MG63 (cell line): ENCODE data around the gene MMP17. TPM values are rescaled to one million over a fixed set of nuclear protein-coding genes. Genes with fewer than 3 reads are reported as not detected.
"Not testable (repeated sequence)": the region's sequence is repeated elsewhere in the genome, so short reads cannot be mapped to it uniquely, and the experiment has no call there.

Experiments used
- DNase-seq: peaks from one replicate; pipeline ENCODE4 v3.0.0-alpha.2; 2020
- H3K27me3 ChIP-seq: fragments of 250-450 bp; sonication (Bioruptor Pico); 2 replicates; pipeline ENCODE4 v1.5.1; 2020; ENCODE audit warnings: mild to moderate bottlenecking, moderate library complexity
- H3K36me3 ChIP-seq: fragments of 250-450 bp; sonication (Bioruptor Pico); 2 replicates; pipeline ENCODE4 v1.5.1; 2020; ENCODE audit warnings: mild to moderate bottlenecking, moderate library complexity
- H3K4me3 ChIP-seq: fragments of 250-450 bp; sonication (Bioruptor Pico); 2 replicates; pipeline ENCODE4 v1.5.1; 2020; ENCODE audit warnings: mild to moderate bottlenecking, moderate library complexity
- H3K9me3 ChIP-seq: fragments of 250-450 bp; sonication (Bioruptor Pico); 2 replicates; pipeline ENCODE4 v1.5.1; 2020; ENCODE audit warnings: mild to moderate bottlenecking, moderate library complexity
- total RNA-seq: library from RNA; depleted of rRNA; stranded (reverse); fragments of >200 nt; shearing (Covaris generic); gene quantifications from 2 replicates; pipeline ENCODE4 v1.2.3, GENCODE V29; 2014; ENCODE audit warnings: low replicate concordance

The MMP17 gene
- total RNA-seq, 1 experiment from 2014 or later, result 10.8 TPM

DNA sequence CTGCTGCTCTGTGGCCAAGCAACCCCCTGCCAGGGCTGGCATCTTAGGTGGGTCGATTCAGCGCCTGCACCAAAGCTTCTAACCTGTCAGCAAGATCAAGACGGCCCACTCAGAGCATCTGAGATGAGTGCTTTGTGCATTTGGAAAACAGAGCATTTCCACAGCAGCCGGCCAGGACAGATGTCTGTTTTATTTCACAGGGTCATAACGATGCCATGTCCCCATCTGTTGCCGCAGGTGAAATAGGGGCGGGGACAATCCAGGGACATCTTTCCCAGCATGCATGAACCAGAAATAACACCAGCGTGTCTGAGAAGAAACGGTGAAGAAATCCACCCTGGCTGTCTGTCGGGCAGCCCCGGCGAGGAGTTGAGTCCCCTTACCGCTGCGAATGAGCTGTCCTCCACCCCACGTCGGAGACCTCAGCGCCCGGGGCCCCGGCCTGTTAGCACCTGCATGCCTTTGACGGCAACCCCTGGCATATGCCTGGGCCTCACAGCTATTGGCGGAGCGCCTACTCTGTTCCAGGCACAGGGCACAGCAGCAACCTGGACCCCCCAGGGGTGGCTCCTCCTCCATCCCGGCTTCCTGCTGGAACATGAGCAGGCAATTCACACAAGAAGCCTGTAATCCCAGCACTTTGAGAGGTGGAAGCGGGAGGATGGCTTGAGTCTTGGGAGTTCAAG lies 35.7 kb downstream of the MMP17 start:
- Histone ChIP-seq H3K36me3 (no peaks in the 10 kb centered on the region), H3K4me3 (no peak overlapping the region), H3K27me3 (no peaks in the 10 kb centered on the region), H3K9me3 (no peaks in the 10 kb centered on the region)
- DNase-seq, result no peak

DNA sequence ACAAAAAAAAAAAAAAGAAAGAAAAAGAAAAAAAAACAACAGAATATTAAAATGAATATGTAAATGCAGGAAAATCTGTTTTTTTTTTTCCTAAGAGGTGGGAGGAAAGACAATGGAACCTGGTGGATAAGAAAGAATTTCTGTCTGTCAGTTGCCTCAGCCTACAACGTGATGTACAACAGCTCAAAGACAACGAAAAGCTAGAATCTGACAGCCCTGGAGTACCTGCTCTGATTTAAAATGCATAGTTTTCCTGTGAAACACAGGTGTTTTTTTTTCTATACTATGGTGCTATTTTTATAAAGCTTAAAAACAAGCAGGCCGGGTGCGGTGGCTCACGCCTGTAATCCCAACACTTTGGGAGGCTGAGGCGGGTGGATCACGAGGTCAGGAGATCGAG lies 36.3 kb downstream of the MMP17 start:
- Histone ChIP-seq H3K4me3 (no peak overlapping the region), H3K36me3 (no peaks in the 10 kb centered on the region), H3K9me3 (no peaks in the 10 kb centered on the region), H3K27me3 (no peaks in the 10 kb centered on the region)
- no peak for DNase-seq

DNA sequence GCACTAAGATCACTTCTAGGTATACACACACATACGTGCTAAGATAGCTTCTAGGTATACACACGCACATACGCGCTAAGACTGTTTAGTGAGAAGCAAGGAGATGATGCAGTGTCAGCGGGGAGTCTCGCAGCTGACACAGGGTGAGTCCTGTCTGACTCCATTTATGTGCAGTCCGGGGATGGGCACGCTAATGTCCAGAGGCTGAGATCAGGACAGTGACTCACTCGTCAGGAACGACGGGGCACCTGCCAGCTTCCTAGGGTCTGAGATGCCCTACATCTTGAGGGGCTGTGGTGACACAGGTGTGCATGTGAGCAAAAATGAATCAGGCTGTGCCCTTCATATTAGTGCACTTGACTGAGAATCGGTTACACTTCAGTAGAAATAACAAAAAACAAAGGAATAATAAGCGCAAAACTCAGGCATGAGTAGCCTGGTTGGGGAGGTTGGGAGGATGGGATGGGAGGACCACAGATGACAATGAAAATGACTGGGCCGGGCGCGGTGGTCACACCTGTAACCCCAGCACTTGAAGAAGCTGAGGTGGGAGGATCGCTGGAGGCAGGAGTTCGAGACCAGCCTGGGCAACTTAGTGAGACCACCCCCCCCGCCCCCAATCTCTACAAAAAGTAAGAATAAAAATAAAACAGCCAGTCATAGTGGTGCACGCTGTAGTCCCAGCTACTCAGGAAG lies 37.1 kb downstream of the MMP17 start:
- Histone ChIP-seq H3K9me3 (no peaks in the 10 kb centered on the region), H3K27me3 (no peaks in the 10 kb centered on the region), H3K4me3 (no peak overlapping the region), H3K36me3 (no peaks in the 10 kb centered on the region)
- peak; percentile 90 for DNase-seq

DNA sequence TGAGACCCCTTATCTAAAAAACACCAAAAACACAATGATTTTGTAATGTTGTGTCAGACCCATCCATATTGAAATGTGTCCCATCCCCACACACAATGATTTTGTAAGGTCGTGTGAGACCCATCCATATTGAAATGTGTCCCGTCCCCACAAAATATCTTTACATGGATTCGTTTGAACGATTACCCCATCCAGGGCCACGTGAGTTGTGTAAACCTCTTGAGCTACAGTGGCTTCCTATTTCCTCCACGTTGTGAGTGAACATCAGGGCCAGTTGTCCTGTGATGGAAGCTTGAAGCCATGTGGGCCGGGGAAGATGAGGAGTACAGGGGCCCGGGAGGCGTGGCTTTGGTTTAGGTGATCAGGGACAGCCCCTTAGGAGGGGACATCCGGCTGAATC lies 39.3 kb downstream of the MMP17 start:
- DNase-seq, result no peak
- Histone ChIP-seq H3K4me3 (no peak overlapping the region), H3K27me3 (no peaks in the 10 kb centered on the region), H3K9me3 (no peaks in the 10 kb centered on the region), H3K36me3 (no peaks in the 10 kb centered on the region)

DNA sequence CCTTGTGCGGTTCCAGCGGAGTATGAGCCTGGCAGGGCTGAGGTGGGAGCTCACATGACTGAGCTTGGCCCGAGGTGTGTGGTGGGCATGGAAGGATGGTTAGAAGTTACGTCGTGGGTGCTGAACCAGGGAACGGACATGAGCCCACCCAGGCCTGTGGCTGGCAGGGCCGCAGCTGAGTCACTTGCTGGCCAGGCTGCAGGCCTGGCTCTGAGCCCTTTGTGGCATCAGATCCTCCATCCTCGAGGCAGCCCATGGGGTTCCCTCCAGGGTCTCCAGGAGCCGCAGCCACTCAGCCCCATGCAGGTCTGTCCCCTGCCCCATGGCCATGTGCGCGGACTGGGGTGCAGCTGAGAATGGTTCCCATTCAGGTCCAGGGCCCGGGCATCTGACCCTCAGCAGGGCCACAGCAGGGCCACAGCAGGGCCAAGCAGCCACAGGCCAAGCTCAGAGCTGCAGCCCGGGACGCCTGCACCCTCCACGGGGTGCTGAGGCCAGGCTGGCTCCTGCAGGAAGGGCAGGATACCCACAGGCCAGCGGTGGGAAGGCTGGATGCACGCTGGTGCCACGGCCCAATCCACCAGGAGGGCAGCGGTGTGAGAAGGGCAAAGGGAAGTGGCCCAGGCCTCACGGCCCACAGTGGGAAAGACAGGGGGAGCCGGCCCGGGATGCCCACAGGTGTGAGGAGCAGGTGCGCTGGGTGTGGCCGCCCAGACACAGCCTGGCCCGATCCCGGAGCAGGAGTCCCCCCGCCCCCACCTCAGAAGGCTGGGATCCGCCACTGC lies 39.9 kb downstream of the MMP17 start:
- Histone ChIP-seq H3K27me3 (no peaks in the 10 kb centered on the region), H3K36me3 (no peaks in the 10 kb centered on the region), H3K4me3 (no peak overlapping the region), H3K9me3 (no peaks in the 10 kb centered on the region)
- peak; percentile 83 for DNase-seq

DNA sequence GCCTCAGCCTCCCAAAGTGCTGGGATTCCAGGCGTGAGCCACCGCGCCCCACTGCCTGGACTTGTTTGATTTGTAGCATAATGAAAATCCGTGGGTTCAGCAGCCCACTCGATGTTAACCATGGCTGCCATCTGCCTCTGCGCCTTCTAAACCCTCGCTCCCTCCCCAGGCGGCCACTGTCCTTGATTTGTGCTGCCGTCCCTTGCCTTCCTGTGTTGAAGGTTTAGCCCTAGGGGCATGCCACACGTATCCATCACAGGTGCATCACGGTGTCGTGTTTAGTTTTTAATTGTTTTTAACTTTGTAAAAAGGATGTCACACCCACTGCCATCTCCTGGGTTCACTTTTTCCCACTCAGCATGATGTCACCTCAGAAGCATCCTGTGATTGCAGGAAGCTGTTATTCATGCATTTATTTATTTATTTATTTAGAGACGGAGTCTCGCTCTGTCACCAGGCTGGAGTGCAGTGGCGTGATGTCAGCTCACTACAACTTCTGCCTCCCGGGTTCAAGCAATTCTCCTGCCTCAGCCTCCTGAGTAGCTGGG lies 41.8 kb downstream of the MMP17 start:
- H3K27me3 ChIP-seq, result no peaks in the 10 kb centered on the region
- no peaks in the 10 kb centered on the region for H3K36me3 ChIP-seq
- 0 out of 2 replicates have a peak, but pooled peaks cover 4% of the 10 kb centered on the region for H3K9me3 ChIP-seq
- DNase-seq, result peak; percentile 59
- no peak overlapping the region for H3K4me3 ChIP-seq

DNA sequence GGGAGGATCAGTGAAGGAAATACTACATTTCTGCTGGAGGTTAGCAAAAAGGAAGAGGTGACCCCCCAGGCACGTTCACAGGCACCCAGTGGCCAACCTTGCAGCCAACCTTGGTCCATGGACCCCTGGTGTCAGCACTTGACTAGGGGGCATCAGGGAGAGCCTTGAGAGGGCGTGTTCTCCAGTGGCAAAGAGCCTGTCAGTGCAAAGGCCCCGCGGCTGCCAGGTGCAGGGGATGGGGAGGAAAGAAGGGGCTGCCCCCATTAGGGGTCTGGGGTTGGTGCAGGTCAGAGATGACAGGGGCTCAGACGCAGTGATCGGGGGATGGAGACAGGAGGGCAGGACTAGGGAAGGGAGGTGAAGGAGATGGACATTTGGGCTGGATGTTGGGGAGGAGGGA lies 43.5 kb downstream of the MMP17 start:
- no peak overlapping the region for H3K4me3 ChIP-seq
- DNase-seq, result no peak
- 0 out of 2 replicates have a peak, but pooled peaks cover 4% of the 10 kb centered on the region for H3K9me3 ChIP-seq
- no peaks in the 10 kb centered on the region for H3K27me3 ChIP-seq
- H3K36me3 ChIP-seq, result no peaks in the 10 kb centered on the region

DNA sequence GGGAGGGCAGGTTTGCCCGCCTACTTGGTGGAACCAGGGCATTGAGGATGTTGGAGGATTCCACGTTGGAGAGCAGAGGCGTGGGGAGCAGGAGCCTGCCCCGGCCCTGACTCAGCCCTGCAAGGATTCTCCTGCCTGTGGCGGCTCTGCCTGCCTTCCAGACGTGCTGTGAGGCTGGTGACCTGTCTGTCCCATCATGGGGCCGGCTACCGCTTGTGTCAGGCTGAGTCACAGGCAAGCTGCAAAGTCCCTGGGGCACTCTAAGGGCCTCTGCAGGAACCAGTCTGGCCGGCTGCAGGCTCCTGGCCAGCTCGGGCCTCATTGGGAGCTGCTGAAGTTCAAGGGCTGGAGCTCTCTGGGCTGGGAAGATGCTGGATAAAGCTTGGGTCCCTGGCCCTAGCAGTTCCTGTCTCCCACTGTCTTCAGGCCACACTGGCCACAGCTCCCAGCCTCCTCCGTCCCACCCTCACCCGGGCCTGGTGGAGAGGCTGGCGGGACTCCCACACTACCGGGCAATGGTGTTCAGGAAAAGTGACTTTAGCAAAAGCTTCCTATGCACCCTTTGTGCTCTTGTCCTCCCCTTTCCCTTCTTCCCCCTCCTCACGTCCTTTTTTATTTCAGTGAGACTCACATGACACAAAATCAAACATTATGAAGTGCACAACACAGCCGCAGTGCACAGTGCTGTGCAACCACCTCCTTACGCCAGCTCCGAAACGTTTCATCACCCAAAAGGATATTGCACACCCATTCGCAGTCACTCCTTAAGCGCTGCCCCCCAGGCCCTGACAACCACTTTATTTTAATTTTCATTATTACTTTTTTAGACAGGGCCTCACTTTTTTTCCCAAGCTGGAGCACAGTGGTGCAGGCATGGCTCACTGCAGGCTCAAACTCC lies 44.2 kb downstream of the MMP17 start:
- Histone ChIP-seq H3K36me3 (no peaks in the 10 kb centered on the region), H3K4me3 (no peak overlapping the region), H3K27me3 (no peaks in the 10 kb centered on the region), H3K9me3 (0 out of 2 replicates have a peak, but pooled peaks cover 4% of the 10 kb centered on the region)
- peak; percentile 90 for DNase-seq

DNA sequence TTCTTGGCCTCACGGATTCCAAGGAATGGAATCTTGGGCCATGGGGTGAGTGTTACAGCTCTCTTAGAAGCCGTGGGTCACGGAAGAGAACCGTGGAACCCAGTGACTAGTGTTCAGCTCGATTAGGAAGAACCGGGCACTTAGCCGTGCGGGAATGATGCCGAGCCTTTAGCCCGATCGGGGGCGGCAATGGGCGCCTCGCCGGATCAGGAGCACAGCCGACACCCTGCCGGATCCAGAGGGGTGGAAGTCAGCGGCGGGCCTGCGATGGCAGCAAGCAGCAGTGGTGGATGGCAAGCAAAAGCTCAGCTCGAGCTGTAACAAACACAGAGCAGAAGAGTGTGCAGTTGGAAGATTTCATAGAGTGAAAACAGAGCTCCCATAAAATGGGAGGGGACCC lies 45.1 kb downstream of the MMP17 start:
- Histone ChIP-seq H3K9me3 (0 out of 2 replicates have a peak, but pooled peaks cover 4% of the 10 kb centered on the region), H3K27me3 (no peaks in the 10 kb centered on the region; the same call in 1 of the 2 replicates), H3K4me3 (no peak overlapping the region), H3K36me3 (no peaks in the 10 kb centered on the region)
- no peak for DNase-seq

DNA sequence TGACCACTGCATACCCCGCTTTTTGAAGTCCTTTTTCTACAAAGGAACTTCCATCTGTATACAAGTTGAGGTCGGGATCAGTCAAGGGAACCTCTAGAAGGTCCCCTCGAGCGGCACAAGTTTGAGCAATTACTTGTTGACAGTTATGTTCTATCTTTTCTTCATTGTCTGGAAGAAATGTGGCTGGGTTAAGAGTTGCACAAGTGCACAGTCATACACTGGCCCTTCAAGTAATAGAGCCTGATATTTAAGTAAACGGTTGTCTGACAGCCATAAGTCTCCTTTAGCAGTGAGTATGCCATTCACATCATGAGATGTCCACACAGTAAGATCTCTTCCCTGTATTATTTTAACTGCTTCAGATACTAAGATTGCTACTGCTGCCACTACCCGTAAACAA lies 46.8 kb downstream of the MMP17 start:
- not testable (repeated sequence) for DNase-seq, H3K27me3 ChIP-seq, H3K9me3 ChIP-seq, H3K36me3 ChIP-seq, H3K4me3 ChIP-seq

DNA sequence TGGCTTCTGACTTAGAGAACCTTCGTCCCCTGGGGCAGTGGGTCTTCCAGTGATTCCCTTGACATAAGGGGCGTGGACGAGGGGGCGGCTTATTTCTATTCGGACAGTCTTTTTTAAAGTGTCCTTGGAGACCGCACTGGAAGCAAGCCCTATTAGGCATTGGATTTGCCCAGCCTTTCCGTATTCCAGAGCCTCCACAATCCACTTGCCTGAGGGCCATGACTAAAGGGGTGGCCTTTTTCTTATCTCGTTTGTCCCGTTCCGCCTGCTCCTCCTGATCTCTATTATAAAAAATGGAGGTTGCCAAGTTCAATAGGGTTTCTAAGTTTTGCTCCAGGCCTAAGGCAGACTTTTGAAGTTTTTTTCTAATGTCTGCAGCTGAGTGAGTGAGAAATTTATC lies 49.0 kb downstream of the MMP17 start:
- H3K27me3 ChIP-seq, H3K36me3 ChIP-seq, H3K9me3 ChIP-seq, DNase-seq, H3K4me3 ChIP-seq: not testable (repeated sequence)

DNA sequence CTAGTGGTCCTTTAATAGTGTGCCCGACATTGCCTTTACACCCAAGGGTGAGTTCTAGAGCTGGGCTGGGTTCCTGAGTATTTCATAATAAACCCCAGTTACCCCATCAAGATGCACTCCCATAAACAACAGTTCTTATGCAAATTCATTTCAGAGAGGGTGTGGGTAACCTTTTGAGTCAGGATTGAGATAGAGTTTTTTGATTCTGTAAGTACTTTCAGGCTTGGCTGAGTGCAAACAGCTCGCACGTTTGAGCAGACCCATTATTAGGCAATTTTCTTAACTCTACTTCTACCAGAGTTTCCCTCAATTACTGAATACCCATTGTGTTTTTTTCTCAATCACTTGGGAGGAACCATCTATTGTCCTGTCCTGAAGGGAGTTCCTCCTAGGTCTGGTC lies 50.2 kb downstream of the MMP17 start:
- DNase-seq, H3K4me3 ChIP-seq, H3K36me3 ChIP-seq, H3K9me3 ChIP-seq, H3K27me3 ChIP-seq: not testable (repeated sequence)

DNA sequence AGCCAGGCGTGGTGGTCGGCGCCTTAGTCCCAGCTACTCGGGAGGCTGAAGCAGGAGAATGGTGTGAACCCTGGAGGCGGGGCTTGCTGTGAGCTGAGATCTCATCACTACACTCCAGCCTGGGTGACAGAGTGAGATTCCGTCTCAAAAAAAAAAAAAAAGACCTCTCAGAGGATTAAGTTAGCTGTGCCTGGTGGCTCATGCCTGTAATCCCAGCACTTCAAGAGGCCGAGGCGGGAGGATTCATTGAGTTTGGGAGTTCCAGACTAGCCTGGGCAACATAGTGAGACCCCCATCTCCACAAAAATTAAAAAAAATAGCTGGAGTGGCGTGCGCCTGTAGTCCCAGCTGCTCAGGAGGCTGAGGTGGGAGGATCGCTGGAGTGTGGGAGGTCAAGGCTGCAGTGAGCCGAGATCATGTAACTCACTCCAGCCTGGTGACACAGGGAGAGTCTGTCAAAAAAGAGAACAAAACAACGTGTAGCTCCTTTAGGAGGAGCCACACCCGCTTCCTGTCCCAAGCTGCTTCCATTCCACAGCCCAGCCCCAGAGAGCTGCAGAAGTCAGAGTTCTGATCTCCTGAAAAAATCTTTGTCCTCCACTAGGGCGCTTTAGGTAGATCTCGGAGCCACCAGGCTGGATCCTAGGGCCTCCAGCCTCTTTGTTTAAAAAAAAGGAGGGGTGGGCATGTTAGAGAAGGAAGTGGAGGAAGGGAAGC lies 54.8 kb downstream of the MMP17 start:
- Histone ChIP-seq H3K36me3 (no peaks in the 10 kb centered on the region), H3K9me3 (peaks cover 2% of the 10 kb centered on the region; the same call in 1 of the 2 replicates), H3K4me3 (no peak overlapping the region), H3K27me3 (no peaks in the 10 kb centered on the region; the same call in 1 of the 2 replicates)
- DNase-seq, result no peak

DNA sequence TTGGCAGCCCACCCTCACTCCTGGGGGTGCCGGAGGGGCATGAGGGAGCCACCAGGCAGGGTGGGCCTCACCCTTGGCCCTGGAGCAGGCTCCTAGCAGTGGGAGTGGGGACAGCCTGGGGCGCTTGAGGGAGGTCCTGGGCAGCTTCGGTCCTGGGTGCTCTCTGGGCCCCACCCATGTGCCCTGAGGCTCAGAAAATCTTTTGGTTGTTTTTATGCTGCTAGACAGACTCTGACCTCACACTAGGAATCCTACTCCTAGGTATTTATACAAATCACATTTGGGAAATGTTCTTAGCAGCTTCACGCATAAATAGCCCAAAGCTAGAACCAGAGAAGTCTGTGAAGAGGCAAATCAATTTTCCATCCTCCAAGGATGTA lies 55.3 kb downstream of the MMP17 start:
- Histone ChIP-seq H3K36me3 (no peaks in the 10 kb centered on the region), H3K9me3 (peaks cover 2% of the 10 kb centered on the region; the same call in 1 of the 2 replicates), H3K4me3 (no peak overlapping the region), H3K27me3 (no peaks in the 10 kb centered on the region)
- no peak for DNase-seq

DNA sequence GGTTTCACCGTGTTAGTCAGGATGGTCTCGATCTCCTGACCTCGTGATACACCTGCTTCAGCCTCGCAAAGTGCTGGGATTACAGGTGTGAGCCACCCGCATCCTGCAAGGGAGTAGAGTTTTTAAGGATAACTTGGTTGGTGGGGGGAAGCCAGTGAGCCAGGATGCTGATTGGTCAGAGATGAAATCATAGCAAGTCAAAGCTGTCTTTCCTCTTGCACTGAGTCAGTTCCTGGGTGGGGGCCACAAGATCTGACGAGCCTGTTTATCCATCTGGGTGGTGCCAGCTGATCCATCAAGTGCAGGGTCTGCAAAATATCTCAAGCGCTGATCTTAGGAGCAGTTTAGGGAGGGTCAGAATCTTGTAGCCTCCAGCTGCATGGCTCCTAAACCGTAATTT lies 56.9 kb downstream of the MMP17 start:
- H3K9me3 ChIP-seq, H3K4me3 ChIP-seq, H3K27me3 ChIP-seq, H3K36me3 ChIP-seq: not testable (repeated sequence)
- DNase-seq, result peak; percentile 81
